CMK (cell line): ENCODE results near the gene VANGL1.

Experiments
- DNase-seq: peaks from one replicate; pipeline ENCODE4 v3.0.0-alpha.2; 2010; ENCODE audit warnings: low read depth

Gene VANGL1

GRCh38 chr1:115644109-115644508 is 2.3 kb downstream of the VANGL1 start:
- no peak for DNase-seq

- DNase-seq = peak; percentile 60
These were observed 5.3 kb downstream of the VANGL1 start for GRCh38 chr1:115647047-115647446.

GRCh38 chr1:115647507-115647906 is 5.7 kb downstream of the VANGL1 start:
- no peak for DNase-seq

- DNase-seq = no peak
These were observed 6.3 kb downstream of the VANGL1 start for GRCh38 chr1:115647919-115648650.

- no peak for DNase-seq
These were observed 7.2 kb downstream of the VANGL1 start for GRCh38 chr1:115648717-115649691.

GRCh38 chr1:115649964-115650363 is 8.2 kb downstream of the VANGL1 start:
- no peak for DNase-seq

- no peak for DNase-seq
These were observed 9.2 kb downstream of the VANGL1 start for GRCh38 chr1:115650961-115651360.

- DNase-seq = no peak
These were observed 9.6 kb downstream of the VANGL1 start for GRCh38 chr1:115651391-115651790.

GRCh38 chr1:115652236-115652788 is 10.5 kb downstream of the VANGL1 start:
- DNase-seq = no peak

GRCh38 chr1:115654125-115654524 is 12.4 kb downstream of the VANGL1 start:
- DNase-seq = no peak

GRCh38 chr1:115654663-115655305 is 13.0 kb downstream of the VANGL1 start:
- no peak for DNase-seq

GRCh38 chr1:115655306-115655663 is 13.5 kb downstream of the VANGL1 start:
- DNase-seq = peak; percentile 58

- no peak for DNase-seq
These were observed 14.1 kb downstream of the VANGL1 start for GRCh38 chr1:115655916-115656315.

- no peak for DNase-seq
These were observed 14.8 kb downstream of the VANGL1 start for GRCh38 chr1:115656461-115657077.

- DNase-seq = no peak
These were observed 16.9 kb downstream of the VANGL1 start for GRCh38 chr1:115658646-115659045.

- DNase-seq = no peak
These were observed 18.4 kb downstream of the VANGL1 start for GRCh38 chr1:115660151-115660550.

- no peak for DNase-seq
These were observed 19.4 kb downstream of the VANGL1 start for GRCh38 chr1:115661157-115661556.

- DNase-seq = no peak
These were observed 23.7 kb downstream of the VANGL1 start for GRCh38 chr1:115665319-115666096.

- no peak for DNase-seq
These were observed 24.4 kb downstream of the VANGL1 start for GRCh38 chr1:115666206-115666605.

GRCh38 chr1:115666702-115667101 is 24.9 kb downstream of the VANGL1 start:
- no peak for DNase-seq

GRCh38 chr1:115668579-115668978 is 26.8 kb downstream of the VANGL1 start:
- DNase-seq = no peak
